ENCODE measurements around the gene PSMB7.

DNA sequence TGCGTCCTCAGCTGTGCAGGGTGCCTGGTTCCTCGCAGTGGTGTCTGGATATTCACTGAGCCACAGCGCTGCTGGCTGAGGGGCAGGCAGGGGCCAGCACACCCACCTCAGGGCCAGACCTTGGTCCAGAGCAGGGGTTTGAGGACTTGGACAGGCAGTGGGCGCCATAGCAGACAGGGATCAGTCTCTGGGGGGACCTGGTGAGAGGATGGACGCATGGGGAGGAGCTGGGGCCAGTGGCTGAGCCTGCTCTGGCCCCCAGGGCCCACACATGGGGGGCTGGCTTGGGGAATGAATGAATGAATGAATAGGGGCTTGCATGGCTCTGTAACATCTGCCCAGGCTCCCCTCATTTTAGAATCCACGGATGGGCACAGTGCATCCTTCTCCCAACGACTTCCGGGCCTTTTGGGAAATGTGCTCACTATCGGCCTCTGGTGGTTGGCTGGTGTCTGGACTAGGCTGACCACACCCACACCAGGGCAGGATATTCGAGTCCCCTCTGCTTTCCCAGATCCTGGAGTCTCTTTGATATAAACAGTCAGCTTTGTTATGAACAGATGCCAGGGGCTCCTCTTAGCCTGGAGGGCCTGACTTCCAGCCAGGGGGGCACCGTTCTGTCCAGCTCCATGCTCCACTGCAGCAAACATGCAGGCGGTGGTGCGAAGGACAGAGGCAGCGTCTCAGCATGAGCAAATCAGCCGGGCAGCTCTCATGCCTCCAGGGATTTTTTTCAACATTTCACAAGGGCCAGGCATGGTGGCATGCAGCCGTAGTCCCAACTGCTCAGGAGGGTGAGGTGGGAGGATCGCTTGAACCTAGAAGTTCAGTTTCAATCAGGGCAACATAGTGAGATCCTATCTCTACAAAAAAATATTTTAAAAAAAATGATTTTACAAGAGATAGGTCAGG is 94.9 kb downstream of the PSMB7 start:
- TF ChIP-seq CTCF (IDR thresholded peaks at IDR 0.05), result peak; percentile 71 to 85 (median 82)
- TF ChIP-seq POLR2A (IDR thresholded peaks at IDR 0.05), result no peak
